GM12865 (cell line): Measurements from ENCODE around the gene FOXP4.

Experiments
- DNase-seq: peaks from one replicate; pipeline ENCODE4 v3.0.0; 2010; ENCODE audit warnings: low read depth
- H3K4me3 ChIP-seq: 2 replicates; pipeline ENCODE4 v1.5.1; 2011; ENCODE audit warnings: mild to moderate bottlenecking, low read depth, low read length, control low read depth
- TF ChIP-seq, protein P1 (sequence below): IDR thresholded peaks from 2 replicates; pipeline ENCODE4 v1.5.1; 2011; ENCODE audit warnings: low read length, control low read depth, low read depth, inconsistent platforms; ENCODE audit not compliant: insufficient read depth; ENCODE audit errors: missing control alignments

The FOXP4 gene

GRCh38 chr6:41511443-41512060, 34.6 kb upstream of the FOXP4 start:
- no peak for DNase-seq
- TF ChIP-seq, protein P1, sequence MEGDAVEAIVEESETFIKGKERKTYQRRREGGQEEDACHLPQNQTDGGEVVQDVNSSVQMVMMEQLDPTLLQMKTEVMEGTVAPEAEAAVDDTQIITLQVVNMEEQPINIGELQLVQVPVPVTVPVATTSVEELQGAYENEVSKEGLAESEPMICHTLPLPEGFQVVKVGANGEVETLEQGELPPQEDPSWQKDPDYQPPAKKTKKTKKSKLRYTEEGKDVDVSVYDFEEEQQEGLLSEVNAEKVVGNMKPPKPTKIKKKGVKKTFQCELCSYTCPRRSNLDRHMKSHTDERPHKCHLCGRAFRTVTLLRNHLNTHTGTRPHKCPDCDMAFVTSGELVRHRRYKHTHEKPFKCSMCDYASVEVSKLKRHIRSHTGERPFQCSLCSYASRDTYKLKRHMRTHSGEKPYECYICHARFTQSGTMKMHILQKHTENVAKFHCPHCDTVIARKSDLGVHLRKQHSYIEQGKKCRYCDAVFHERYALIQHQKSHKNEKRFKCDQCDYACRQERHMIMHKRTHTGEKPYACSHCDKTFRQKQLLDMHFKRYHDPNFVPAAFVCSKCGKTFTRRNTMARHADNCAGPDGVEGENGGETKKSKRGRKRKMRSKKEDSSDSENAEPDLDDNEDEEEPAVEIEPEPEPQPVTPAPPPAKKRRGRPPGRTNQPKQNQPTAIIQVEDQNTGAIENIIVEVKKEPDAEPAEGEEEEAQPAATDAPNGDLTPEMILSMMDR, result no peak
- H3K4me3 ChIP-seq, result no peak overlapping the region

DNA sequence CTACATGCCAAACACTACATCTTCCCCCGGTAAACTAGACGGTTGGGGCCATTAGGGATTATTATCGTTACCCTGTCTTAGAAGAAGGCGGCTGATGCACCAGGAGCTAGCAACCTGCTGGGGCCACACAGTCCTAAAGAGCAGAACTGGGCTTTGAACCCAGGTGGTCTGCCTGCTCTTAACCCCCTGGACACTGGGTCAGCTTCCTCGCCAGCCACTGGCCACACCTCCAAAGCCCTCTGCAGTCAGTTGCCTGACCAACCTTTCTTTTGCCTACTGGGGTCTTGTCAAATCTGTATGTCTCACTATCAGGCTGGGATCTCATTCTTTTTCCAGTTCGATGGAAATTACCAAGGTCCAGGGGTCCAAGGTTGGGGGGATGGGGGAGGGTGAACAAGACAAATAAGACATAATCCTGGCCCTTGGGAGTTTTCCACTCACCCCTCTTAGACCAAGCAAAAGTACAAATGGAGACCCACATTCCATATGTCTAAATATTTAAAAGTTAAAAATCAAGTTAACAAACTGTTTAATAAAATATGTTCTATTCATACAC, 34.0 kb upstream of the FOXP4 start:
- TF ChIP-seq, protein P1, result no peak
- no peak overlapping the region for H3K4me3 ChIP-seq
- DNase-seq, result no peak

GRCh38 chr6:41515995-41516394, 30.2 kb upstream of the FOXP4 start:
- H3K4me3 ChIP-seq, result no peak overlapping the region
- TF ChIP-seq, protein P1, result no peak
- DNase-seq, result no peak

DNA sequence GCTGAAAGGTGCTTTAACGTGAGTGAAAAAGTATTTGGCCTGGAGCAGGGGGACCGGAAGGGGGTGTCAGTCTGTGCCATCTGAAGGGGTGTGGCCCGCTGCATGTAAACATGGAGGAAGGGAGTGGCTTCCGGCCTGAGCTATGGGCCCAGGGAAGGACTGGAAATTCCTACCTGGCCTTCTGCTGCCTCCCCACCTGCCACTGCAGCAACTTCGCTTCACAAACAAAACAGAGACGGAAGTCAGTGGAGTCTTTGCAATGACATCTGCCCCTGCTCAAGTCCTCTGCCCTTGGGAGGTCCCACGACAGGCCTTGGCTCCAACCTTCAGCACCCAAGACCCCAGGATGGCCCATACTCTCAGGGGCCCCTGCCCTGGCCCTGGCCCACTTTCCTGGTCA, 28.1 kb upstream of the FOXP4 start:
- no peak overlapping the region for H3K4me3 ChIP-seq
- TF ChIP-seq, protein P1, result no peak
- DNase-seq, result no peak

GRCh38 chr6:41519305-41519744, 26.9 kb upstream of the FOXP4 start:
- no peak for DNase-seq
- TF ChIP-seq, protein P1, result no peak
- H3K4me3 ChIP-seq, result no peak overlapping the region

DNA sequence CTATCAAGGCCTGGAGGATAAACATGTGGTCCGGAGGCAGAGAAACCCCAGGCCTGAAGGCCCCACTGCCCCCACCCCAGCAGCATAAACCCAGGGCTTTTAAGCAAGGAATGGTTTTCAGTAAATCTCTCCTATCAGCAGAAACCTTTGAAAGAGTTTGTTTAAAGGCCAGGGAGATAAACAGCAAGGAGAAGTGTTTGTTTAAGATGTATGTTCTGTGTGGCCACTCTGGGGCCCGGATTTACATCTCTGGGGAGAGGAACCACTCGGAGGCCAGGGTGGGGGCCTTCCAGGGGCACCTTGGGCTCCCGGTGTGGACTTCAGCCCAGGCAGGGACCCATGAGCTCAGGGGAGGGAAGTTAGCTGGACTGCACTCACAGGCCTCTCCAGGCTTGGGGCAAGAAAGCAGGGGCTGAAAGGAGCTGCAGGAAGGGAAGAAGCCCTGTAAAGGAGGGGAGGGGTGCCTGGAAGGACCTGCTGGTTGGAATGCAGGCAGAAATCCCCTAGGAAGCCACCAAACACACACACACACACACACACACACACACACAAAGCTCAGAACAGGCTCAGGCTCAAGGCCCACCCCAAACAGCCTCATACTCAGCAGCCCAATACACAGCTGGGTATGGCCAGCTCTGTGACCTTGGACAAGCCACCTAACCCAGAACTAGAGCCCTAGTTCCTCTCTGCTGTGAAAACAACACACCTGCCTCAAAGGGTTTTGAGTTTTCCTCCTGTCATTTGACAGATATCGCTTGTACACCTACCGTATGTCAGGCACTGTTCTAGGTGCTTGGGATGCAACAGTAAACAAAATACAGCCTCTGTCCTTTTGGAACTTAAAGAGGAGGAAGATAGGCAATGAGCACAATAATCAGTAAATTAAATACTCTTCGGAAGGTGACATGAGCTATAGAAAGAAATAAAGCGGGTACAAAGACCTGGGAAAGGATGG, 26.2 kb upstream of the FOXP4 start:
- no peak for DNase-seq
- H3K4me3 ChIP-seq, result no peak overlapping the region
- TF ChIP-seq, protein P1, result no peak
